T-cell (primary cell): ENCODE measurements around the gene SPX. TPM values are rescaled to one million over a fixed set of nuclear protein-coding genes. Genes with fewer than 3 reads are reported as not detected.

Source experiments
- ATAC-seq, 4 experiments: fragments of 200-7000 bp in 3 of 4; fragments of 150-1000 bp in 1 of 4; cut with Tn5 transposase; replicated peaks in 1 of 4; 1 replicate in 3 of 4; 2 replicates in 1 of 4; pipeline ENCODE4 v1.10.0; 2021; ENCODE audit warnings: moderate library complexity in 3 of 4, mild to moderate bottlenecking in 2 of 4, moderate number of reproducible peaks in 1 of 4
- CTCF ChIA-PET, 2 donors: fragments of 300-600 bp; sonication (Branson Sonifier 250); formaldehyde crosslinking; loops; one replicate each; lab custom pipeline; 2022; ENCODE audit warnings: antibody characterized with exemption in 2 of 2; lab: Charles Lee
- POLR2A ChIA-PET, 2 donors: fragments of 300-600 bp; sonication (Branson Sonifier 250); formaldehyde crosslinking; loops; one replicate each; lab custom pipeline; 2022; ENCODE audit warnings: antibody characterized with exemption in 2 of 2; lab: Charles Lee
- DNase-seq, 35 experiments: peaks; one replicate each; pipeline versions ENCODE4 v3.0.0 to v3.0.0-alpha.2; 2013 to 2023
- H3K27ac ChIP-seq: one replicate; pipeline ENCODE4 v1.5.1; 2013; ENCODE audit warnings: low read length
- H3K27me3 ChIP-seq, 2 experiments: replicated peaks in 1 of 2; 1 replicate in 1 of 2; 2 replicates in 1 of 2; pipeline versions ENCODE4 v1.6.1 to v1.7.0; 2013; ENCODE audit warnings: low read length in 1 of 2, mixed read lengths in 1 of 2; ENCODE audit not compliant: control insufficient read depth in 2 of 2, insufficient read depth in 2 of 2; ENCODE audit errors: extremely low read depth in 1 of 2
- H3K36me3 ChIP-seq, 2 donors: 1 replicate in 1 of 2; 2 replicates in 1 of 2; pipeline versions ENCODE4 v1.6.1 to v1.7.0; 2013; ENCODE audit warnings: low read length in 1 of 2; ENCODE audit not compliant: control insufficient read depth in 2 of 2, insufficient read depth in 1 of 2; ENCODE audit errors: extremely low read depth in 1 of 2
- H3K4me1 ChIP-seq, 2 experiments: 1 replicate in 1 of 2; 2 replicates in 1 of 2; pipeline versions ENCODE4 v1.6.1 to v1.7.0; 2013; ENCODE audit warnings: low read length in 2 of 2, mixed read lengths in 1 of 2; ENCODE audit not compliant: insufficient read depth in 2 of 2, control insufficient read depth in 1 of 2; ENCODE audit errors: extremely low read depth in 1 of 2
- H3K4me3 ChIP-seq, 2 donors: 1 replicate in 1 of 2; 2 replicates in 1 of 2; pipeline versions ENCODE4 v1.5.1 to v1.7.0; 2013; ENCODE audit warnings: mild to moderate bottlenecking in 2 of 2, low read length in 1 of 2, moderate library complexity in 1 of 2; ENCODE audit not compliant: control insufficient read depth in 1 of 2; ENCODE audit errors: extremely low read depth in 1 of 2
- H3K9me3 ChIP-seq: 2 replicates; pipeline ENCODE4 v1.7.0; 2013
- H3K27ac Mint-ChIP-seq, 2 donors: one replicate each; pipeline ENCODE4 v1.8.0; 2020 to 2021; ENCODE audit warnings: mild to moderate bottlenecking in 2 of 2, mixed read lengths in 2 of 2
- H3K27me3 Mint-ChIP-seq, 2 donors: one replicate each; pipeline ENCODE4 v1.8.0; 2021 to 2022; ENCODE audit warnings: mixed read lengths in 2 of 2
- H3K36me3 Mint-ChIP-seq: one replicate; pipeline ENCODE4 v1.8.0; 2021; ENCODE audit warnings: mixed read lengths
- H3K4me1 Mint-ChIP-seq, 3 donors: one replicate each; pipeline ENCODE4 v1.8.0; 2020 to 2022; ENCODE audit warnings: mixed read lengths in 3 of 3, mild to moderate bottlenecking in 1 of 3
- H3K4me3 Mint-ChIP-seq, 3 donors: one replicate each; pipeline ENCODE4 v1.8.0; 2020 to 2022; ENCODE audit warnings: mild to moderate bottlenecking in 3 of 3, mixed read lengths in 3 of 3, moderate library complexity in 3 of 3
- H3K9me3 Mint-ChIP-seq, 3 donors: one replicate each; pipeline ENCODE4 v1.8.0; 2020 to 2022; ENCODE audit warnings: mixed read lengths in 3 of 3
- WGBS: methylation state at CpG from one replicate; pipeline ENCODE4 v1.1.5; 2013; ENCODE audit warnings: missing lambda C conversion rate; ENCODE audit not compliant: insufficient coverage; 5-methylcytosine and 5-hydroxymethylcytosine counted together
- total RNA-seq, 35 experiments: library from RNA in 6 of 35; stranded (reverse) in 6 of 35; fragments of 120-200 nt in 1 of 35; gene quantifications; one replicate each; pipeline versions ENCODE4 v1.2.1 to v1.2.4 and lab custom pipeline; 2013 to 2026

Gene SPX
- total RNA-seq, 5 donors from 2014 or later (not counting 1 experiment from before 2014, with no cell fraction given) = 0.26 to 0.46 (median 0.32) TPM; not detected in 1

DNA sequence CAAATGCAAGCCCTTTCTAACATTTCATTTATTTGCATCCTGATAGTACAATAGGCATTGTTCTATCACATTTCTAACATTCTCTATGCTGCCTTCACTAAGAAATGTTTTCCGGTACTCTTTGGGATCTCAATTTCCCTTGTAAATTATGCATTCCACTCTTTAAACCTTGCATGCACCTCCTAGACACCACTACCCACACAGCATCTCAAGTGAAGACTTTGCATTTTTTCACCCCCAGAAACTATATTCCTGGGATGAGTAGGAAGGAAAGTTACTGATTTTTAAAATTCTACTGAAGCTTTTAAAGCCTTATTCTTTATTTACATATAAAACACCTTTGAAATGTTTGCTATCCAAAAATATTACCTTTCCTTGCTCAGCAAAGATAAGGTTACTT lies 51.4 kb downstream of the SPX start:
- H3K9me3 ChIP-seq = no peaks in the 10 kb centered on the region
- POLR2A ChIA-PET = no interaction called here
- Mint-ChIP-seq H3K4me1 (no peaks in the 10 kb centered on the region), H3K36me3 (no peaks in the 10 kb centered on the region), H3K27me3 (peaks cover 9 to 12% of the 10 kb centered on the region in 2 donors), H3K27ac (no peak overlapping the region), H3K9me3 (peaks cover 0 to 4% (median 0%) of the 10 kb centered on the region in 3 donors), H3K4me3 (no peak overlapping the region)
- no peaks in the 10 kb centered on the region for H3K4me1 ChIP-seq
- H3K36me3 ChIP-seq = no peaks in the 10 kb centered on the region
- DNase-seq = no peak
- no peak overlapping the region for H3K27ac ChIP-seq
- CTCF ChIA-PET = no interaction called here
- 100% methylated on average over 1 of the region's 1 CpG for WGBS
- H3K4me3 ChIP-seq = no peak overlapping the region
- no peaks in the 10 kb centered on the region for H3K27me3 ChIP-seq
- no peak for ATAC-seq

DNA sequence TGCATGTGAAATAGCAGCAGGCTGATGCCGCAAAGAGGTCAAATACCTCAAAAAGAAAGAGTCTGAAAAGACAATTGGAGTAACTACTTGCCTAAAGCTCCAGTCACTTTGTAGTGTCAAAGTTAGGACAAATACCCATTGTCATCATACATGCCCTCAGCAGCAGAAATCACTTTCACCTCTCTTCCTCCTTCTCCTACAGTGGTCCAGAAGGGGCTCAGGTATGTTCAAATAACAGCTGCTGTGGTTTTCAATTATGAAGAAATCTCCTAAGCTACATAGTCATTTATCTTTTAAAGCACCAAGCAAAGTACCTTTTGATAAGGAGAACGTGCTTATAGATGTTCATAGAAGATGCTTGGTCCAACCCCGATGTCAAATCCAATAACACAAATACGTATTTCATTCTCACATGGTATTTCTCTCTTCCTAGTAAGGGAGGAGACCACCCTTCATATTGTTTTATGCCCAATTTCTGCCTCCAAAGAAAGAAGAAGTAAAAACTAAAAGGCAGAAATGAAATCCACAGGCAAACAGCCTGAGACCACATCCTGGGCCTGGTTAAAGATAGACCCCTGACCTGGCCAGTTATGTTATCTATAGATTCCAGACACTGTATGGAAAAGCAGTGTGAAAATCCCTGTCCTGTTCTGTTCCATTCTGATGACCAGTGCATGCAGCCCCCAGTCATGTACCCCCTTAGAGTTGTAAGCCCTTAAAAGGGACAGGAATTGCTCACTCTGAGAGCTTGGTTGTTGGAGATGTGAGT lies 54.8 kb downstream of the SPX start:
- no peak overlapping the region for H3K4me3 ChIP-seq
- POLR2A ChIA-PET = interaction anchor here in 1 of 2 donors (0.6 kb wide), 1 partner anchor 45 kb away, joined by 3 read pairs; no protein-coding TSS in a partner anchor
- Mint-ChIP-seq H3K36me3 (no peaks in the 10 kb centered on the region), H3K4me3 (no peak overlapping the region), H3K27me3 (peaks cover 14 to 18% of the 10 kb centered on the region in 2 donors), H3K4me1 (no peaks in the 10 kb centered on the region), H3K9me3 (peaks cover 0 to 4% (median 4%) of the 10 kb centered on the region in 3 donors), H3K27ac (no peak overlapping the region)
- 100% methylated on average over 1 of the region's 4 CpGs for WGBS
- CTCF ChIA-PET = no interaction called here
- peaks cover 0 to 3% of the 10 kb centered on the region in 2 experiments for H3K27me3 ChIP-seq
- DNase-seq (no peak), ATAC-seq (no peak)
- no peaks in the 10 kb centered on the region for H3K4me1 ChIP-seq
- H3K36me3 ChIP-seq = no peaks in the 10 kb centered on the region
- H3K27ac ChIP-seq = no peak overlapping the region
- H3K9me3 ChIP-seq = no peaks in the 10 kb centered on the region

Other genes with a start within 250 kb of the SPX start
- under 1 TPM in 1 of 5 donors, not detected in 4; 0.47 TPM for gene SLCO1A2, start 191.4 kb upstream of the SPX start, total RNA-seq
- not detected for gene IAPP, start 153.4 kb upstream of the SPX start, total RNA-seq
- 10 to 100 TPM; 33.2 to 58.4 (median 42.4) TPM for gene PYROXD1, start 88.6 kb upstream of the SPX start, total RNA-seq
- gene RECQL, start 24.7 kb upstream of the SPX start, total RNA-seq = 10 to 100 TPM; 25.4 to 70.8 (median 53.8) TPM
- 10 to 100 TPM; 27.7 to 37.7 (median 35.1) TPM for gene GOLT1B, start 24.5 kb upstream of the SPX start, total RNA-seq
- under 1 TPM in 3 of 5 donors, not detected in 2; 0.23 to 0.40 (median 0.28) TPM for gene GYS2, start 78.6 kb downstream of the SPX start, total RNA-seq
- 100 to 1,000 TPM; 680 to 879 (median 854) TPM for gene LDHB, start 131.5 kb downstream of the SPX start, total RNA-seq
- under 1 TPM in 1 of 5 donors, not detected in 4; 0.41 TPM for gene KCNJ8, start 248.4 kb downstream of the SPX start, total RNA-seq